AG08395 (cell line): Measurements from ENCODE around the gene CPT1A.

ENCODE experiments used
- DNase-seq: peaks from one replicate; pipeline ENCODE4 v3.0.0; 2012; ENCODE audit warnings: mixed read lengths, low spot score

The CPT1A gene

DNA sequence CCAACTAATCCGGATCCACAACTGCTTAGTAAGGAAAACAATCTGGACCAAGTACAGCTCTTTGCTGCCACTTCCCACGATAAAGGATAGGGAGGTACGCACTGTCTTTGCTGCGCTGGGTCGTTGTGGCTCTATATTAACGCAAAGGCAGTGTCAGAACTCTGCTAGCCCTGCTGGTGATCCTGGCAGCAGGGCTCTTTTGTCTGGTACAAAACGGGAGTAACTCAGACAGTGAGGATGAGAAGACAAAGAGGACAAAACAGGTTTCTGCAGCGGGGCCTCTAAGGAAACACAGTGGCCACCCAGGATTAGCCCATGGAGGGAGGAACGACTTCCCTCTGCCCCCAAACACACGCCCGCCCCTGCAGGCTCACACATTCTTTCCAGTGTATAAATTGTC lies 131.3 kb downstream of the CPT1A start:
- DNase-seq: no peak

DNA sequence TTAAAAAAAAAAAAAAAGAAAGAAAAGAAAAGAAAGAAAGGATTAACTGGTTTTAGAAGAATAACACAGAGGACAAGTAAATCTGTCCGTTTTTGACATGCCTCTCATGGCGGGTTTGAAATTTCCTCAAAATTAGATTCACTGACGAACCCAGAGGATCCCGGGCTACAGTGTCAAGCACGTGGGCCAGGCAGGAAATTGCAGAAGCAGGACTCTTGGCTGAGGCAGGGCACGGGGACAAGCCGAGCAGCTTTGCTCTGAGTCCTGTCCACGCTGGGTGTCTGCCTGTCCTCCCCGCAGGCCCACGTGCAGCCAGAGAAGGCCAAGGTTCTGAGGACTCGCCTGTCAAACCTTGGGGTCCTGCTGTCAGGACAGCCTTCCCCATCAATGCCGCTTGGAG lies 132.7 kb downstream of the CPT1A start:
- no peak for DNase-seq

DNA sequence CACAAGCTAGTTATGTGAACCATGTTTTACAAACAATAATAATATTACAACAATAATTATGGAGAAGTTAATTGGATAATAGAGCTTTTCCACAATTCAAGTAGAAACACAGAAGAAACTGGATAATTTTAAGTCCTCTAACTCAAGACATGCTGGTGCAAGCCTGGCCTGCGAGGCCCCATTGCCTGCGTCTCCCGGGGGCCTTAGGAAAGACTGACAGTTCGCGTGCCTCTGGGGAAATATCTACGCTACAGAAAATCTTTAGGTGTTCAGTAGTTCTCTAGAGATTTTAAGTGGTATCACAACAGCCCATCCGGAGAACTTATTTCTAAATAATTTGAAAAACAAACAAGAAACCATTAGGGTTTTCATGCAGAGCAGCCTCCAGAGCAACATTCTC lies 134.2 kb downstream of the CPT1A start:
- no peak for DNase-seq

DNA sequence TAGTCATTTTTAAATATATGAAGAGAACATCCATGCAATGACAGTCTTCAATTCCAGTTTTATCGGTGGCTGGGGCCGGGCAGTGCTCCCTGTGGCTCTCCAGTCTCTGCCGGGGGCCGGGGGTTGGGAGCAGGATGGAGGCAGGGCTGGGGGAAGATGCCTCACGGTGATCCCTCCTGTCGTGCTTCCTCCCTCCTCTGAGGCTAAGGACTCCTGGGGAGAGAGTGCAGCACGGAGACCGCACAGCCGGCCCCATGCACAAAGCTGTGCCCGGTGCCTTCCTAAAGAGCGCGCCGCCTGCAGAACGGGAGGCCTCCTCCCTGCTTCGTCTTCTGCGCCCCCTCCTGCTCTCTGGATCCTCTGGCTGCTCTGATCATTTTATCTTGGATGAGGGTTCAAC lies 136.8 kb downstream of the CPT1A start:
- no peak for DNase-seq
